GM19452 (cell line): ENCODE results near the gene EID3.
"Not testable (repeated sequence)": the region's sequence is repeated elsewhere in the genome, so short reads cannot be mapped to it uniquely, and the experiment has no call there.

ENCODE experiments used
- ATAC-seq: cut with Tn5 transposase; IDR thresholded peaks from one replicate; pipeline ENCODE4 v1.9.1; 2021; ENCODE audit not compliant: unreplicated experiment

The EID3 gene

DNA sequence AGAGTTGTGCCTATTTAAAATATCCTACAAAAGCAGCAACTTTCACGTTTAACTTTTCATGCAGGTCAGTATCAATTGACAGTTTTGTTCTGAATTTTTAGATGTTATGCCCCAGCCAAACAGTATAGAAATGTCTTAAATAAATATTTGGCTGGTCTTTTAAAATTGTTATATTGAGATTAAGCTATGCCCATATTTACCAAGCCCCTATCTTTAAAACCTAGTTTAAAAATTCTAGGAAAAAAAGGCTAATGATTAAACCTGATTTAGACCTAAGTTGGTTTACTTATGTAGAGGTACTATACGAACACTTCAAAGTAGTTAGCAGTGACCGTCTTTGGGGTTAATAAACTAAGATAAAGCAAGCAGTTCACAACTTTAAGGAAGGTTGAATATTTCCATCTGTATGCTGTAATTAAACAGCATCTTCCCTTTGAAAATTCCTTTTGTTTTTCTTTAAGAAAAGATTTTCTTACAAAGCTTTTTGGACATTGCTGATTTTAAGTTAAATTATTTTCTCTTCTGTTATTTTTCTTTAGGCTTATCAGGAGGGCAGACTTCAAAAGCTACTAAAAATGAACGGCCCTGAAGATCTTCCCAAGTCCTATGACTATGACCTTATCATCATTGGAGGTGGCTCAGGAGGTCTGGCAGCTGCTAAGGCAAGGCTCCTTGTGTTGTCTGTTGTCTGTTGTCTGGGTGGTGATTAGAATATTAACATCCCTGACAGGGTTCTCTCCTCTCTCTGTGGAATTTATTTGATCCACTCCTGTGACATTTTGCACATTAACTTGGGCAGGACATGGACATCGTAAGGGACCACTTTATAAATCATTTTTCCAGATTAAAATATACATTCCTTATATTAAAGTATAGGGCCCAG, 7.5 kb downstream of the EID3 start:
- ATAC-seq: no peak

GRCh38 chr12:104312202-104312601, 8.7 kb downstream of the EID3 start:
- ATAC-seq: no peak

GRCh38 chr12:104312654-104313053, 9.1 kb downstream of the EID3 start:
- ATAC-seq: no peak

- ATAC-seq: no peak
Observed at GRCh38 chr12:104313568-104314241, 10.2 kb downstream of the EID3 start.

DNA sequence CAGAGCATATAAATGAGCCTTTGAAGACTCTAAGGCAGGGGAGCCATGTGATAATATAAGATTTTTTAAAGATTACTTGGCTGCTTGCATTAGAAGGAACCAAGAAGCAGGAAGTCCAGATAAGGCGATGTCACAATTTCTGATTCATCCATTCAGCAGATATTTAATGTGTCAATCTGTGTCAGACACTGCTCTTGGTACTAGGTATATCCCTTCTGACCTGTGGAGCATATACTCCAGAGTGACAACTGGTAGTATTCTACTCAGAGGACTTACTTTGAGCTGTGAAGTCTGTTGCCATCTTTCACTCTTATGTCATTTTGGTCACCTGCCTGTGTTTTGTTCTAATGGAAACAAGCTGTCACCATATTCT, 10.7 kb downstream of the EID3 start:
- no peak for ATAC-seq

DNA sequence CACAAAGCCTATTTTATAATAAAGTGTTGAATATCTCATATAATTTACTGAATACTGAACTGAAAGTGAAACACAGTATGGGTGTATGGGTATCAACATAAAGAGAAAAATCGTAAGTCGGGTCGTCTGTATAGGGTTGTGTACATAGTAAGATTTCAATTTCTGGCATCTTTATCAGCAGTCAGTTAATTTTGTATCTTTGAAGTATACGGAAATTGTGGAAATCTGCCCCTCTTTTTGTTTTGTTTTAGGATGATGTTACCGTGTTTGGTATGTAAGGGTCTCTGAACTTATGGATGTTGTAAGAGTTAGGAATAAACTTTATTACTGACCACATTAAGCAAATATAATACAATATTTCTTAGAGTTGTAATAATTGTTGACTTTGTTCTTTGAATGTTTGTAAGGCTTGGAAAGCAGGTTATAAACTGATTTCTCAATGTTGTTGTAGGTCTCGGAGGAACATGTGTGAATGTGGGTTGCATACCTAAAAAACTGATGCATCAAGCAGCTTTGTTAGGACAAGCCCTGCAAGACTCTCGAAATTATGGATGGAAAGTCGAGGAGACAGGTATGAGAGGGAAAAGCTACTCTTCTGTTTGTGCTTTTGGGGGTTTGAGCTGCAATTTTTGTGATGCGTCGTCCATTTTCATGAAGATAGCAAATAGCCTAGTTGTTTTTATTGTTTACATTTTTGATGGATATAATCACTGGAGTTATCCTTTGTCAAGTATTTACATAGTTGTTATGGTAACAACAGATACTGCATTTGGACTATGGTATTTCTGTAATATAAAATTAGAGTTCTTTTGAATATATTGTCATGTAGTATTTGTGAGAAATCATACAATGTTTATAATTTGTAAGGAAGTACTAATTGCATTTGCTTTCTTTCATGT, 12.0 kb downstream of the EID3 start:
- ATAC-seq: no peak

- ATAC-seq: no peak
Observed at GRCh38 chr12:104316936-104317335, 13.4 kb downstream of the EID3 start.

GRCh38 chr12:104317538-104318210, 14.1 kb downstream of the EID3 start:
- no peak for ATAC-seq

DNA sequence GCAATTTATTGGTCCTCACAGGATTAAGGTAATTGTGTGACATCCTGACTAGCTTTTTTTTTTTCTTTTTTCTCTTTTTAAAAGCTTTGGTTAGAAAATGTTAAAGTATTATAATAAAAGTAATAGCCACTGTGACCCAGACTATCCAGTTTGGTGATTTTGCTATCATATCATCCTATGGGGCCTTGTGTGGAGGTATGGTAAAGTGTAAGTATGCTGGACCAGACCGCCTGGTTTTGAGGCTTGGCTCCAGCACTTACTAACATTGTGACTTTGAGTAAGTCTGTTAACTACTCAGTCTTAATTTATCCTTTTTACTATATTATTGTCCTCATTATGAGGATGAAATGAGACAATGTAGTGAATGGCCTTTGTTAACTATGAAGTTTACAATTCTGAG, 15.5 kb downstream of the EID3 start:
- ATAC-seq: no peak

- ATAC-seq: no peak
Observed at GRCh38 chr12:104319918-104320626, 16.5 kb downstream of the EID3 start.

GRCh38 chr12:104320627-104321024, 17.1 kb downstream of the EID3 start:
- no peak for ATAC-seq

- no peak for ATAC-seq
Observed at GRCh38 chr12:104321949-104322348, 18.4 kb downstream of the EID3 start.

DNA sequence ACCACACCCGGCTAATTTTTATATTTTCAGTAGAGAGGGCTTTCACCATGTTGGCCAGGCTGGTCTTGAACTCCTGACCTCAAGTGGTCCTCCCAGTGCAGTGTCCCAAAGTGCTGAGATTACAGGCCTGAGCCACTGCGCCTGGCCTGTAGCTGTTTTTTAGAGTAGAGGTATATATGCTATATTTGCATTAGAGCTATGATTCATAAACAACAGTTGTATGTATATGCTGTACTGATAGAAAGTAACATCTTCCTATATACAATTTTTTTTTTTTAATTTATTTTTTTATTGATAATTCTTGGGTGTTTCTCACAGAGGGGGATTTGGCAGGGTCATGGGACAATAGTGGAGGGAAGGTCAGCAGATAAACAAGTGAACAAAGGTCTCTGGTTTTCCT, 19.0 kb downstream of the EID3 start:
- ATAC-seq: not testable (repeated sequence)

DNA sequence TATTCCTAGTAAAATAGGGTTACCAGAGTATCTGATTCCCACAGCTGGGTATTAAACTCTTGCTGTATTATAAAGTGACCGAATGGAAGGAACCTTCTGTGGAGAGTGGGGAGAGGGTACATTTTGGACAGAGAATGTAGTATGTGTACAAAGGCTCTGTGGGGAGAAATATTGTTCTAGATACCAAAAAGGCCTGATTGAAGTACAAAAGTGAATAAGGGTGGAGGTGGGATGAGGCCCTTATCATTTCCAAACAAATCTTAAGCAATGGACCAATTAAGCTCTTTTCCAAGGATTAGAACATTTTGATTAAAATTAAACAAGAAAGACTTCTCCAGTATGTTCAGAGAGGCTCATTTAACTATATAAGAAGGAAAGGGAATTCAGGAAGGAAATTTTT, 20.4 kb downstream of the EID3 start:
- no peak for ATAC-seq

DNA sequence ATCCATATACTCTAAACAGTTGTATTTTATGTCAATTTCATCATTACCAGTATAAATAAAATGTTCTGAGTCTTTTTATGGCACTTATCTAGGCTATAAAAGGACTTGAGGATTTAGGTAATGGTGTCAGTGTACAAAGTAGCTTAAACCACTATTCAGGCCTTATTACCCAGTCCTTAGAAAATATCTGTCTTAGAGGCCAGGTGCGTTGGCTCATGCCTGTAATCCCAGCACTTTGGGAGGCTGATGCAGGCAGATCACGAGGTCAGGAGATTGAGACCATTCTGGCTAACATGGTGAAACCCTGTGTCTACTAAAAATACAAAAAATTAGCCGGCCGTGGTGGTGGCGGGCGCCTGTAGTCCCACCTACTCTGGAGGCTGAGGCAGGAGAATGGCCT, 24.7 kb downstream of the EID3 start:
- ATAC-seq: not testable (repeated sequence)

DNA sequence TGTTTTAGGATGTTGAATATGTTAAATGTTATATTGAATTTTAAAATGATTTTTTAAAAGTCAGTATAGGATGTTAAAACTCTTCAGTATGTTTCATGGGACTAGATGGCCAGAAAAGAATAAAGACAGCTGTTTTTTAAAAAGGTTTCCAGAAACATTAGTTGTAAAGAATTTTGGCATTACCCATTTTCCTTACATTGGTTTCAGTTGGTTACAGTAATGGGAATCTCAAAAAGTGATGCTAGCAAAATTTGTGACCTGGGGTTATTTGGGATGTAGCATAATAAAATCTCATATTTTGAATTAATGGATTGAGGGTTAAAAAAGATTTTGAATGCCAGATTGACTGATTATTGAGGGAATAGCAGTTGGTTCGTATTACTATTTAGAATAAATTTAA, 25.3 kb downstream of the EID3 start:
- no peak for ATAC-seq

- no peak for ATAC-seq
Observed at GRCh38 chr12:104329707-104330532, 26.4 kb downstream of the EID3 start.

DNA sequence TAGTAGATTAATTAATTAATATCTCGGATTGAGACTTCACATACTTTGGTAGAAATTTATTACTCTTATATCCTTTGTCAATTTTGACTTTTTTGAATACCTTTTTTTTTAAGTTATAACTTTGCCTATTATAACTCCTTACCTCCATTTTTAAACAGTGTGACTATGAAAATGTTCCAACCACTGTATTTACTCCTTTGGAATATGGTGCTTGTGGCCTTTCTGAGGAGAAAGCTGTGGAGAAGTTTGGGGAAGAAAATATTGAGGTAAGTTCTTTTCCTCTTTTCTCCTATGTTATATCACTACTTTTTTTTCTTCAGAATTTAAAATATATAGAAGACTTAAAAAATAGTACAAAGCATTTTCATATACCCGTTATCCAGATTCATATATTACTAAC, 27.8 kb downstream of the EID3 start:
- no peak for ATAC-seq

GRCh38 chr12:104332273-104332672, 28.7 kb downstream of the EID3 start:
- ATAC-seq: not testable (repeated sequence)
